ENCODE results near the gene MAP3K7. TPM values are rescaled to one million over a fixed set of nuclear protein-coding genes. Genes with fewer than 3 reads are reported as not detected.

MAP3K7 gene
- total RNA-seq, 1 donor from 2014 or later, result 22.0 TPM

- TF ChIP-seq, protein P1, sequence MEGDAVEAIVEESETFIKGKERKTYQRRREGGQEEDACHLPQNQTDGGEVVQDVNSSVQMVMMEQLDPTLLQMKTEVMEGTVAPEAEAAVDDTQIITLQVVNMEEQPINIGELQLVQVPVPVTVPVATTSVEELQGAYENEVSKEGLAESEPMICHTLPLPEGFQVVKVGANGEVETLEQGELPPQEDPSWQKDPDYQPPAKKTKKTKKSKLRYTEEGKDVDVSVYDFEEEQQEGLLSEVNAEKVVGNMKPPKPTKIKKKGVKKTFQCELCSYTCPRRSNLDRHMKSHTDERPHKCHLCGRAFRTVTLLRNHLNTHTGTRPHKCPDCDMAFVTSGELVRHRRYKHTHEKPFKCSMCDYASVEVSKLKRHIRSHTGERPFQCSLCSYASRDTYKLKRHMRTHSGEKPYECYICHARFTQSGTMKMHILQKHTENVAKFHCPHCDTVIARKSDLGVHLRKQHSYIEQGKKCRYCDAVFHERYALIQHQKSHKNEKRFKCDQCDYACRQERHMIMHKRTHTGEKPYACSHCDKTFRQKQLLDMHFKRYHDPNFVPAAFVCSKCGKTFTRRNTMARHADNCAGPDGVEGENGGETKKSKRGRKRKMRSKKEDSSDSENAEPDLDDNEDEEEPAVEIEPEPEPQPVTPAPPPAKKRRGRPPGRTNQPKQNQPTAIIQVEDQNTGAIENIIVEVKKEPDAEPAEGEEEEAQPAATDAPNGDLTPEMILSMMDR (IDR thresholded peaks at IDR 0.05), result no peak
- no peak overlapping the region for H3K27ac ChIP-seq
- no peaks in the 10 kb centered on the region for H3K27me3 ChIP-seq (ENCODE audit: low read depth)
- H3K4me1 ChIP-seq, result no peaks in the 10 kb centered on the region
- intact Hi-C loops (cut with DNase I), result no loop called here
- H3K4me3 ChIP-seq, result no peak overlapping the region
- DNase-seq (no peak), ATAC-seq (no peak)
- H3K36me3 ChIP-seq, result peaks cover 81% of the 10 kb centered on the region
- H3K9me3 ChIP-seq, result no peaks in the 10 kb centered on the region
Measured at GRCh38 chr6:90544081-90544480, 42.8 kb downstream of the MAP3K7 start.

GRCh38 chr6:90541221-90541620, 45.7 kb downstream of the MAP3K7 start:
- H3K4me3 ChIP-seq, result no peak overlapping the region
- DNase-seq (no peak), ATAC-seq (no peak)
- no peaks in the 10 kb centered on the region for H3K9me3 ChIP-seq
- peaks cover 23% of the 10 kb centered on the region for H3K4me1 ChIP-seq
- no peak overlapping the region for H3K27ac ChIP-seq
- no peaks in the 10 kb centered on the region for H3K27me3 ChIP-seq (ENCODE audit: low read depth)
- TF ChIP-seq, protein P1 (IDR thresholded peaks at IDR 0.05), result no peak
- H3K36me3 ChIP-seq, result peaks cover 52% of the 10 kb centered on the region
- intact Hi-C loops (cut with DNase I), result no loop called here

GRCh38 chr6:90538278-90539046, 48.4 kb downstream of the MAP3K7 start:
- no peak overlapping the region for H3K27ac ChIP-seq
- intact Hi-C loops (cut with DNase I), result no loop called here

DNA sequence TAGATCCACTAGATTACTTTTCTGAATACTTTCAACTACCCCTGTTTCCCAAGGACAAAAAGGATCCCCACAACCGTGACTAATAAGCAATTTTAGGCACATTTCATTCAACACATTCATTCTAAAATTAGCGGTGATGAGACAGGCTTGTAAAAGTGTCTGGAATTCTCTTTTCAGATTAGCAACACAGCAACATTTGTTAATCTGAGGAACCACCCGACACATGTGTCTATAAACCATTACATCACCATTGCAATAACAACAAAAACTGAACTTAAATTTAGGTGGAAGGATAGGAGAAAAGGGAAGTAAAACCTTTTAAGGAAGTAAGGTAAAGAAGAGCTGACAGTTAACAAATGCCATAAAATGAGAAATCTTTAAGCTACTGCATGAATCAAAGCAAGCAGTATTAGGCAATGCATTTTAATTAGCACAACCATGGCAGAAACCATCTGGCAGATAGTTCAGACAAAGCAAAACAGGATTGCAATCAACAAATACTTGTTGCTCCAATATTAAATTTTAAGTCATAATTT, 49.1 kb downstream of the MAP3K7 start:
- Histone ChIP-seq H3K4me1 (peaks cover 23% of the 10 kb centered on the region), H3K27me3 (ENCODE audit: low read depth) (no peaks in the 10 kb centered on the region), H3K9me3 (no peaks in the 10 kb centered on the region), H3K27ac (no peak overlapping the region), H3K36me3 (peaks cover 49% of the 10 kb centered on the region), H3K4me3 (no peak overlapping the region)
- TF ChIP-seq, protein P1 (IDR thresholded peaks at IDR 0.05), result no peak
- no peak for DNase-seq
- intact Hi-C loops (cut with DNase I), result no loop called here
- ATAC-seq, result peak; percentile 58 to 66

More at GRCh38 chr6:90538278-90539046, 48.4 kb downstream of the MAP3K7 start:
- TF ChIP-seq, protein P1 (IDR thresholded peaks at IDR 0.05), result no peak
- Histone ChIP-seq H3K27me3 (ENCODE audit: low read depth) (no peaks in the 10 kb centered on the region), H3K4me1 (peaks cover 23% of the 10 kb centered on the region), H3K4me3 (no peak overlapping the region), H3K36me3 (peaks cover 48% of the 10 kb centered on the region), H3K9me3 (no peaks in the 10 kb centered on the region)
- ATAC-seq (peak in 1 of 2 donors; percentile 61), DNase-seq (no peak)

- Histone ChIP-seq H3K9me3 (no peaks in the 10 kb centered on the region), H3K27me3 (ENCODE audit: low read depth) (no peaks in the 10 kb centered on the region), H3K4me3 (no peak overlapping the region), H3K27ac (no peak overlapping the region), H3K4me1 (peaks cover 23% of the 10 kb centered on the region), H3K36me3 (peaks cover 50% of the 10 kb centered on the region)
- peak; percentile 63 to 71 for ATAC-seq
- DNase-seq, result no peak
- TF ChIP-seq, protein P1 (IDR thresholded peaks at IDR 0.05), result no peak
- intact Hi-C loops (cut with DNase I), result no loop called here
Measured at GRCh38 chr6:90537027-90537426, 49.8 kb downstream of the MAP3K7 start.
